ENCODE measurements around the gene HOXD11. TPM values are rescaled to one million over a fixed set of nuclear protein-coding genes. Genes with fewer than 3 reads are reported as not detected.

The HOXD11 gene
- total RNA-seq, 4 donors from 2014 or later, result not detected

- Histone ChIP-seq H3K4me3 (no peak overlapping the region), H3K27me3 (peaks cover 100% of the 10 kb centered on the region), H3K9me3 (no peaks in the 10 kb centered on the region), H3K27ac (no peak overlapping the region), H3K36me3 (no peaks in the 10 kb centered on the region), H3K4me1 (peaks cover 0 to 61% (median 25%) of the 10 kb centered on the region in 3 donors)
- WGBS, 2 donors (ENCODE audit: low coverage in 1 of 2), result 3 to 7% methylated on average over 3 to 8 of the region's 28 CpGs
- TF ChIP-seq POLR2A (IDR thresholded peaks at IDR 0.05), result no peak
- no peak for TF ChIP-seq EP300 (IDR thresholded peaks at IDR 0.05)
- TF ChIP-seq POLR2AphosphoS5 (IDR thresholded peaks at IDR 0.05), result no peak
- TF ChIP-seq CTCF (IDR thresholded peaks at IDR 0.05), result no peak
- no peak for ATAC-seq
Observed at GRCh38 chr2:176100547-176101140, 6.4 kb upstream of the HOXD11 start.

- H3K27me3 ChIP-seq, result peaks cover 100% of the 10 kb centered on the region
- no peaks in the 10 kb centered on the region for H3K9me3 ChIP-seq
- H3K4me1 ChIP-seq, result peaks cover 0 to 65% (median 25%) of the 10 kb centered on the region in 3 donors
- no peaks in the 10 kb centered on the region for H3K36me3 ChIP-seq
- no peak for ATAC-seq
- 6 to 14% methylated on average over 2 of the region's 2 CpGs for WGBS, 2 donors (ENCODE audit: low coverage in 1 of 2)
- H3K27ac ChIP-seq, result no peak overlapping the region
- TF ChIP-seq EP300 (IDR thresholded peaks at IDR 0.05) (no peak), POLR2A (IDR thresholded peaks at IDR 0.05) (no peak), POLR2AphosphoS5 (IDR thresholded peaks at IDR 0.05) (no peak), CTCF (IDR thresholded peaks at IDR 0.05) (no peak)
- H3K4me3 ChIP-seq, result no peak overlapping the region
Observed at GRCh38 chr2:176101216-176101830, 5.8 kb upstream of the HOXD11 start.

GRCh38 chr2:176101842-176102241 lies 5.2 kb upstream of the HOXD11 start:
- ATAC-seq, result no peak
- peaks cover 0 to 65% (median 29%) of the 10 kb centered on the region in 3 donors for H3K4me1 ChIP-seq
- H3K36me3 ChIP-seq, result no peaks in the 10 kb centered on the region
- 5 to 7% methylated on average over 2 to 3 of the region's 5 CpGs for WGBS, 2 donors (ENCODE audit: low coverage in 1 of 2)
- H3K4me3 ChIP-seq, result no peak overlapping the region
- H3K9me3 ChIP-seq, result no peaks in the 10 kb centered on the region
- TF ChIP-seq POLR2AphosphoS5 (IDR thresholded peaks at IDR 0.05), result no peak
- no peak for TF ChIP-seq EP300 (IDR thresholded peaks at IDR 0.05)
- H3K27ac ChIP-seq, result no peak overlapping the region
- H3K27me3 ChIP-seq, result peaks cover 100% of the 10 kb centered on the region

GRCh38 chr2:176102309-176102866 lies 4.7 kb upstream of the HOXD11 start:
- peaks cover 100% of the 10 kb centered on the region for H3K27me3 ChIP-seq
- H3K4me1 ChIP-seq, result peaks cover 0 to 65% (median 31%) of the 10 kb centered on the region in 3 donors

GRCh38 chr2:176103194-176103593 lies 3.9 kb upstream of the HOXD11 start:
- H3K36me3 ChIP-seq, result no peaks in the 10 kb centered on the region
- H3K4me3 ChIP-seq, result no peak overlapping the region
- no peak overlapping the region for H3K27ac ChIP-seq
- no peaks in the 10 kb centered on the region for H3K9me3 ChIP-seq
- H3K27me3 ChIP-seq, result peaks cover 99% of the 10 kb centered on the region
- ATAC-seq, result no peak
- peaks cover 0 to 64% (median 29%) of the 10 kb centered on the region in 3 donors for H3K4me1 ChIP-seq
- WGBS, 2 donors (ENCODE audit: low coverage in 1 of 2), result 29 to 35% methylated on average over 7 of the region's 7 CpGs
- TF ChIP-seq POLR2AphosphoS5 (IDR thresholded peaks at IDR 0.05), result no peak
- TF ChIP-seq CTCF (IDR thresholded peaks at IDR 0.05), result no peak
- no peak for TF ChIP-seq POLR2A (IDR thresholded peaks at IDR 0.05)
- no peak for TF ChIP-seq EP300 (IDR thresholded peaks at IDR 0.05)

More at GRCh38 chr2:176102309-176102866, 4.7 kb upstream of the HOXD11 start:
- 18 to 28% methylated on average over 7 of the region's 7 CpGs for WGBS, 2 donors (ENCODE audit: low coverage in 1 of 2)
- no peaks in the 10 kb centered on the region for H3K9me3 ChIP-seq
- H3K4me3 ChIP-seq, result no peak overlapping the region
- no peak for ATAC-seq
- TF ChIP-seq POLR2AphosphoS5 (IDR thresholded peaks at IDR 0.05) (no peak), POLR2A (IDR thresholded peaks at IDR 0.05) (no peak), EP300 (IDR thresholded peaks at IDR 0.05) (no peak), CTCF (IDR thresholded peaks at IDR 0.05) (no peak)
- no peak overlapping the region for H3K27ac ChIP-seq
- no peaks in the 10 kb centered on the region for H3K36me3 ChIP-seq
